Parathyroid adenoma (tissue), 2 donors: ENCODE results near the gene RMI1.

Source experiments
- H2AFZ ChIP-seq: fragments of 300-600 bp; sonication (generic); one replicate; pipeline ENCODE4 v1.7.0; 2017; ENCODE audit warnings: antibody characterized with exemption, mild to moderate bottlenecking
- H3K27ac ChIP-seq: fragments of 300-600 bp; sonication (generic); one replicate; pipeline ENCODE4 v1.7.0; 2017
- H3K27me3 ChIP-seq: fragments of 300-600 bp; sonication (generic); one replicate; pipeline ENCODE4 v1.7.0; 2017; ENCODE audit warnings: low read length; ENCODE audit not compliant: control insufficient read depth, insufficient read depth
- H3K36me3 ChIP-seq: fragments of 300-600 bp; sonication (generic); one replicate; pipeline ENCODE4 v1.7.0; 2017; ENCODE audit warnings: low read length; ENCODE audit not compliant: control insufficient read depth, insufficient read depth
- H3K4me1 ChIP-seq: fragments of 300-600 bp; sonication (generic); one replicate; pipeline ENCODE4 v1.7.0; 2017; ENCODE audit warnings: control low read depth
- H3K4me2 ChIP-seq: fragments of 300-600 bp; sonication (generic); one replicate; pipeline ENCODE4 v1.7.0; 2017; ENCODE audit warnings: low read length
- H3K4me3 ChIP-seq: fragments of 300-600 bp; sonication (generic); one replicate; pipeline ENCODE4 v1.7.0; 2017; ENCODE audit warnings: low read depth, low read length
- H3K79me2 ChIP-seq: fragments of 300-600 bp; sonication (generic); one replicate; pipeline ENCODE4 v1.7.0; 2017; ENCODE audit warnings: control low read depth
- H3K9ac ChIP-seq: fragments of 300-600 bp; sonication (generic); one replicate; pipeline ENCODE4 v1.7.0; 2017; ENCODE audit warnings: mild to moderate bottlenecking
- H3K9me3 ChIP-seq: fragments of 300-600 bp; sonication (generic); one replicate; pipeline ENCODE4 v1.7.0; 2017; ENCODE audit warnings: low read length; ENCODE audit not compliant: control insufficient read depth
- TF ChIP-seq, protein P1 (sequence below): fragments of 300-600 bp; sonication (generic); IDR thresholded peaks from one replicate; pipeline ENCODE4 v1.7.0; 2017; ENCODE audit warnings: antibody characterized with exemption, mild to moderate bottlenecking
- donor health status: primary hyperparathyroidism.

RMI1 gene

DNA sequence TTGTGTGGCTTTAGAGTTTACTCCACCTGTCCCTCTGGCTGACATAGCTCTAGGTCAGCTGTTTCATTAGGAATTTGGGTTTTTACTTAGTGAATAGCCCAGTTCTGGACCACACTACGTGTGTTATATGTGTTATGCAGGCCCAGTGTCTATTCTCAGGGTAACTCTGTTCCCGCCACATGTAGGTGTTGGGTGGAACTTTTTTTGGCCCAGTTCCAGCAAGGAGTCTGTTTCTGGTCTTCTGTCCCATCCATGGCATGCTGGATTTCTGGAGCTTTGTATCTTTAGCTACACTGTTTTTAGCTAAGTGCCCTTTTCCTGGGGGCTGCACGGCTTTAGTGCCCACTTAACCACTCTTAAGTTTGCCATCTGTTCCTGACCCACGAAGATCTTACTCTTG, 15.5 kb downstream of the RMI1 start:
- no peaks in the 10 kb centered on the region for H3K27me3 ChIP-seq
- H3K4me2 ChIP-seq = no peak overlapping the region
- no peak overlapping the region for H2AFZ ChIP-seq
- TF ChIP-seq, protein P1, sequence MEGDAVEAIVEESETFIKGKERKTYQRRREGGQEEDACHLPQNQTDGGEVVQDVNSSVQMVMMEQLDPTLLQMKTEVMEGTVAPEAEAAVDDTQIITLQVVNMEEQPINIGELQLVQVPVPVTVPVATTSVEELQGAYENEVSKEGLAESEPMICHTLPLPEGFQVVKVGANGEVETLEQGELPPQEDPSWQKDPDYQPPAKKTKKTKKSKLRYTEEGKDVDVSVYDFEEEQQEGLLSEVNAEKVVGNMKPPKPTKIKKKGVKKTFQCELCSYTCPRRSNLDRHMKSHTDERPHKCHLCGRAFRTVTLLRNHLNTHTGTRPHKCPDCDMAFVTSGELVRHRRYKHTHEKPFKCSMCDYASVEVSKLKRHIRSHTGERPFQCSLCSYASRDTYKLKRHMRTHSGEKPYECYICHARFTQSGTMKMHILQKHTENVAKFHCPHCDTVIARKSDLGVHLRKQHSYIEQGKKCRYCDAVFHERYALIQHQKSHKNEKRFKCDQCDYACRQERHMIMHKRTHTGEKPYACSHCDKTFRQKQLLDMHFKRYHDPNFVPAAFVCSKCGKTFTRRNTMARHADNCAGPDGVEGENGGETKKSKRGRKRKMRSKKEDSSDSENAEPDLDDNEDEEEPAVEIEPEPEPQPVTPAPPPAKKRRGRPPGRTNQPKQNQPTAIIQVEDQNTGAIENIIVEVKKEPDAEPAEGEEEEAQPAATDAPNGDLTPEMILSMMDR = no peak
- H3K9me3 ChIP-seq = no peaks in the 10 kb centered on the region
- no peak overlapping the region for H3K4me3 ChIP-seq
- no peak overlapping the region for H3K27ac ChIP-seq
- no peak overlapping the region for H3K9ac ChIP-seq
- H3K4me1 ChIP-seq = no peaks in the 10 kb centered on the region
- no peaks in the 10 kb centered on the region for H3K36me3 ChIP-seq
- H3K79me2 ChIP-seq = peaks cover 5% of the 10 kb centered on the region

DNA sequence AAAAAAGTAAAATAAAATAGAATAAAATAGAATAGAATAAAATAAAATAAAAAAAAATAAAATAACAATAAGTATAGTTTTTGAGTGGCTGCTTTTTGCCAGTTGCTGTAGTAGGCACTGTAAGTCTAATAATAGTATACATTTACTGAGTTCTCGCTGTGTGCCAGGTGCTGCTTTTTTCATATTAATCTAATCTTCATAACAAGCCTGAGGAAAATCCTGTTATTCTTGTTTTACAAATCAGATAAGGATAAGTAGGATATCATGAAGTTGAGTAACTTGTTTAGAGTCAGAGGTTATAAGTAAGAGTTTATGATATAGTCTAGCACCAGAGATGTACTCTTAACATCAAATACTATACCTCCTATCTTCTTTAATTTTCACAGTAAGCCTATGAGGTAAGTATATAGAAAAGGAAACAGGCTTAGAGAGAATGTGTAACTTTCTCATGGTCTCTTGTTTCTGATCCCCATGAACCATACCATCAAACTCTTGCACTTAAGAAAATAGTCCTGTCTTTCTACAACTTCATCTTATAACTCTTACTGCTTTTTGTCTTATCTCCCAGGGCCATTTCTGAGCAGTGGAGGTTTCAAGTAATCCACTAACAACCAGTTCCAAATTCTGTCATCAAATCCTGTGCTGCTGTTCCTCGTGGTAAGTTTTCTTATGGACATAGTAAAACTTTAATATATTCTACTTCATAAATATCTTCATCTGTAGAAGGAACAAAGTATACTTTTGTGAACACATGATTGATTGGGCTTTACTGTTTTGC, 18.7 kb downstream of the RMI1 start:
- Histone ChIP-seq H3K4me3 (no peak overlapping the region), H3K4me1 (no peaks in the 10 kb centered on the region), H3K9me3 (no peaks in the 10 kb centered on the region), H3K36me3 (no peaks in the 10 kb centered on the region), H3K9ac (no peak overlapping the region), H3K27me3 (no peaks in the 10 kb centered on the region), H2AFZ (no peak overlapping the region), H3K79me2 (peaks cover 3% of the 10 kb centered on the region), H3K27ac (no peak overlapping the region), H3K4me2 (no peak overlapping the region)
- TF ChIP-seq, protein P1 = no peak

DNA sequence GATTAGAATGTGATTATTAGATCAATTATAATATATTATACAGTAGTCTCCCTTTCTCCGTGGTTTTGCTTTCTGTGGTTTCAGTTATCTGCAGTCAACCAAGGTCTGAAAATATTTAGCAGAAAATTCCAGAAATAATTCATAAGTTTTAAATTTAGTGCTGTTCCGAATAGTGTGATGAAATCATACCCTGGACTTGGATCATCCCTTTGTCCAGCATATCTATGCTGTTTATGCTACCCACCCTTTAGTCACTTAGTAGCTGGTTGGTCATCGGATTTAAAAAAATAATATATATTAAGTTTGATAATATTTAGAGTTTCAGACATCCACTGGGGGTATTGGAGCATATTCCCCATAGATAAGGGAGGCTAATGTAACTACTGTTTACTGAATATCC, 19.6 kb downstream of the RMI1 start:
- Histone ChIP-seq H3K4me2 (no peak overlapping the region), H3K4me1 (no peaks in the 10 kb centered on the region), H3K4me3 (no peak overlapping the region), H3K36me3 (no peaks in the 10 kb centered on the region), H3K9me3 (no peaks in the 10 kb centered on the region), H3K27ac (no peak overlapping the region), H2AFZ (no peak overlapping the region), H3K27me3 (no peaks in the 10 kb centered on the region), H3K79me2 (peaks cover 3% of the 10 kb centered on the region), H3K9ac (no peak overlapping the region)
- TF ChIP-seq, protein P1 = no peak

DNA sequence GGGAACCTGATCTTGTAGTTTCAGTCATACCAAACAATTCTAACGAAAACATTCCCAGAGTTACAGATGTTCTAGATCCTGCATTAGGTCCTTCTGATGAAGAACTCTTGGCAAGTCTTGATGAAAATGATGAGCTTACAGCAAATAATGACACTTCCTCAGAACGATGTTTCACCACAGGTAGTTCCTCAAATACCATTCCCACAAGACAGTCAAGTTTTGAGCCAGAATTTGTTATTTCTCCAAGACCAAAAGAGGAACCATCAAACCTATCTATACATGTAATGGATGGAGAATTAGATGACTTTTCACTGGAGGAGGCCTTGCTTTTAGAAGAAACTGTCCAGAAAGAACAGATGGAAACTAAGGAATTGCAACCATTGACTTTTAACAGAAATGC, 21.0 kb downstream of the RMI1 start:
- Histone ChIP-seq H3K4me3 (no peak overlapping the region), H3K9ac (no peak overlapping the region), H3K27ac (no peak overlapping the region), H3K9me3 (no peaks in the 10 kb centered on the region), H3K79me2 (no peaks in the 10 kb centered on the region), H3K36me3 (no peaks in the 10 kb centered on the region), H3K4me1 (no peaks in the 10 kb centered on the region), H2AFZ (no peak overlapping the region), H3K4me2 (no peak overlapping the region), H3K27me3 (no peaks in the 10 kb centered on the region)
- TF ChIP-seq, protein P1 = no peak

DNA sequence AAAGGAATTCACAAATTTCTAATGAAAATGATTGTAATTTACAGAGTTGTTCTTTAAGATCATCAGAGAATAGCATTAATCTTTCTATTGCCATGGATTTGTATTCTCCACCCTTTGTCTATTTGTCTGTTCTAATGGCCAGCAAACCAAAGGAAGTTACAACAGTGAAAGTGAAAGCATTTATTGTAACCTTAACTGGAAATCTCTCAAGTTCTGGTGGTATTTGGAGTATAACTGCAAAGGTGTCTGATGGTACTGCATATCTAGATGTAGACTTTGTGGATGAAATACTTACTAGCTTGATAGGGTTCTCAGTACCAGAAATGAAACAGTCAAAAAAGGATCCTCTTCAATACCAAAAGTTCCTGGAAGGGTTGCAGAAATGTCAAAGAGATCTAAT, 21.7 kb downstream of the RMI1 start:
- Histone ChIP-seq H3K4me1 (no peaks in the 10 kb centered on the region), H3K4me2 (no peak overlapping the region), H3K4me3 (no peak overlapping the region), H3K27me3 (no peaks in the 10 kb centered on the region), H3K9me3 (no peaks in the 10 kb centered on the region), H3K36me3 (no peaks in the 10 kb centered on the region), H3K9ac (no peak overlapping the region), H3K79me2 (no peaks in the 10 kb centered on the region), H3K27ac (no peak overlapping the region), H2AFZ (peak overlapping the region; percentile 17)
- TF ChIP-seq, protein P1 = no peak
